Panc1 (cell line): ENCODE results near the gene NR1I3. TPM values are rescaled to one million over a fixed set of nuclear protein-coding genes. Genes with fewer than 3 reads are reported as not detected.

Experiments used
- ATAC-seq: fragments of 200-7000 bp; cut with Tn5 transposase; 2 replicates; pipeline ENCODE4 v1.9.1; 2020; ENCODE audit warnings: mild to moderate bottlenecking, moderate library complexity
- BruUV-seq: library from RNA; stranded (reverse); fragments of 400-500 nt; replicated peaks from 2 replicates; lab custom pipeline; 2021; lab: Mats Ljungman, UMichigan
- CTCF ChIA-PET: fragments of 300-600 bp; sonication (Branson Sonifier 250); formaldehyde crosslinking; loops from one replicate; lab custom pipeline; 2022; ENCODE audit warnings: antibody characterized with exemption; lab: Charles Lee
- POLR2A ChIA-PET: fragments of 300-600 bp; sonication (Branson Sonifier 250); formaldehyde crosslinking; loops from one replicate; lab custom pipeline; 2022; ENCODE audit warnings: antibody characterized with exemption; lab: Charles Lee
- DNase-seq: peaks from one replicate; pipeline ENCODE4 v3.0.0-alpha.2; 2010; ENCODE audit warnings: low read depth, low spot score
- H3K27ac ChIP-seq: 2 replicates; pipeline ENCODE4 v1.5.1; 2011; ENCODE audit warnings: mild to moderate bottlenecking, low read length, inconsistent platforms
- H3K27me3 ChIP-seq: fragments of 200-500 bp; sonication (Bioruptor generic); 2 replicates; pipeline ENCODE4 v1.6.0; 2014; ENCODE audit warnings: low read length, inconsistent platforms; ENCODE audit not compliant: control insufficient read depth, insufficient read depth
- H3K36me3 ChIP-seq: fragments of 200-500 bp; sonication (Bioruptor generic); 2 replicates; pipeline ENCODE4 v1.5.1; 2014; ENCODE audit warnings: inconsistent platforms, mild to moderate bottlenecking, low read length, moderate library complexity; ENCODE audit not compliant: control insufficient read depth, insufficient read depth
- H3K4me1 ChIP-seq: 2 replicates; pipeline ENCODE4 v1.5.1; 2011; ENCODE audit warnings: inconsistent platforms, mild to moderate bottlenecking, low read length, moderate library complexity; ENCODE audit not compliant: control insufficient read depth, insufficient read depth
- H3K4me3 ChIP-seq, 2 experiments: 2 replicates each; pipeline ENCODE4 v1.5.1; 2011 to 2012; ENCODE audit warnings: low read depth in 2 of 2, low read length in 2 of 2, mild to moderate bottlenecking in 2 of 2, inconsistent platforms in 1 of 2, moderate library complexity in 1 of 2
- H3K9me3 ChIP-seq: fragments of 200-500 bp; sonication (Bioruptor generic); 2 replicates; pipeline ENCODE4 v1.5.1; 2014; ENCODE audit warnings: low read depth, mild to moderate bottlenecking, inconsistent platforms, low read length, moderate library complexity; ENCODE audit not compliant: control insufficient read depth, insufficient read depth
- POLR2AphosphoS5 ChIP-seq: IDR thresholded peaks from 2 replicates; pipeline ENCODE4 v1.6.1; 2012; ENCODE audit warnings: mild to moderate bottlenecking, low read depth, low read length, moderate library complexity
- SIN3A ChIP-seq: IDR thresholded peaks from 2 replicates; pipeline ENCODE4 v1.6.1; 2012; ENCODE audit warnings: low read depth, mild to moderate bottlenecking, low read length, moderate library complexity, borderline replicate concordance; ENCODE audit not compliant: insufficient read depth
- TCF7L2 ChIP-seq: IDR thresholded peaks from 2 replicates; pipeline ENCODE4 v1.6.1; 2011; ENCODE audit warnings: mild to moderate bottlenecking, low read depth, low read length, inconsistent platforms
- in situ Hi-C: cut with HindIII; loops from 2 replicates; pipeline ENCODE4 v1.10.0; 2016; ENCODE audit warnings: low sequenced_read_pairs, low pct_unique_long_range_greater_than_20kb
- intact Hi-C: fragments of 100-400 bp; cut with micrococcal nuclease; formaldehyde crosslinking; loops from one replicate; pipeline ENCODE4 v1.10.0; 2022; ENCODE audit not compliant: unreplicated experiment
- total RNA-seq: library from RNA; stranded (reverse); gene quantifications from one replicate; pipeline ENCODE4 v1.2.1, GENCODE V29; 2021; ENCODE audit not compliant: unreplicated experiment
- TF ChIP-seq, protein P1 (sequence below): fragments of 450-650 bp; IDR thresholded peaks from 2 replicates; pipeline ENCODE4 v1.5.1; 2017; ENCODE audit warnings: mild to moderate bottlenecking
- TF ChIP-seq, protein P2 (sequence below), 2 experiments: IDR thresholded peaks; 2 replicates each; pipeline ENCODE4 v1.6.1; 2011 to 2012; ENCODE audit warnings: low read depth in 2 of 2, control low read depth in 1 of 2, low read length in 1 of 2, mild to moderate bottlenecking in 1 of 2, moderate library complexity in 1 of 2; ENCODE audit not compliant: insufficient read depth in 1 of 2

Gene NR1I3
- total RNA-seq, 1 experiment from 2014 or later = not detected

GRCh38 chr1:161285521-161285920, 47.5 kb upstream of the NR1I3 start:
- Histone ChIP-seq H3K4me1 (no peaks in the 10 kb centered on the region), H3K27ac (no peak overlapping the region), H3K27me3 (peaks cover 19% of the 10 kb centered on the region), H3K9me3 (no peaks in the 10 kb centered on the region), H3K4me3 (no peak overlapping the region), H3K36me3 (no peaks in the 10 kb centered on the region)
- no peak for DNase-seq
- ChIA-PET POLR2A (interaction anchor here (0.6 kb wide), 1 partner anchor 32 kb away, joined by 3 read pairs; no protein-coding TSS in a partner anchor), CTCF (interaction anchor here (0.6 kb wide), 1 partner anchor 31 kb away, joined by 3 read pairs; no protein-coding TSS in a partner anchor)
- ATAC-seq = no peak
- intact Hi-C loops (no loop called here), in situ Hi-C loops (no loop called here)
- no TSS peak for BruUV-seq
- TF ChIP-seq, protein P1, sequence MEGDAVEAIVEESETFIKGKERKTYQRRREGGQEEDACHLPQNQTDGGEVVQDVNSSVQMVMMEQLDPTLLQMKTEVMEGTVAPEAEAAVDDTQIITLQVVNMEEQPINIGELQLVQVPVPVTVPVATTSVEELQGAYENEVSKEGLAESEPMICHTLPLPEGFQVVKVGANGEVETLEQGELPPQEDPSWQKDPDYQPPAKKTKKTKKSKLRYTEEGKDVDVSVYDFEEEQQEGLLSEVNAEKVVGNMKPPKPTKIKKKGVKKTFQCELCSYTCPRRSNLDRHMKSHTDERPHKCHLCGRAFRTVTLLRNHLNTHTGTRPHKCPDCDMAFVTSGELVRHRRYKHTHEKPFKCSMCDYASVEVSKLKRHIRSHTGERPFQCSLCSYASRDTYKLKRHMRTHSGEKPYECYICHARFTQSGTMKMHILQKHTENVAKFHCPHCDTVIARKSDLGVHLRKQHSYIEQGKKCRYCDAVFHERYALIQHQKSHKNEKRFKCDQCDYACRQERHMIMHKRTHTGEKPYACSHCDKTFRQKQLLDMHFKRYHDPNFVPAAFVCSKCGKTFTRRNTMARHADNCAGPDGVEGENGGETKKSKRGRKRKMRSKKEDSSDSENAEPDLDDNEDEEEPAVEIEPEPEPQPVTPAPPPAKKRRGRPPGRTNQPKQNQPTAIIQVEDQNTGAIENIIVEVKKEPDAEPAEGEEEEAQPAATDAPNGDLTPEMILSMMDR = no peak
- TF ChIP-seq TCF7L2 = no peak
- TF ChIP-seq, protein P2, sequence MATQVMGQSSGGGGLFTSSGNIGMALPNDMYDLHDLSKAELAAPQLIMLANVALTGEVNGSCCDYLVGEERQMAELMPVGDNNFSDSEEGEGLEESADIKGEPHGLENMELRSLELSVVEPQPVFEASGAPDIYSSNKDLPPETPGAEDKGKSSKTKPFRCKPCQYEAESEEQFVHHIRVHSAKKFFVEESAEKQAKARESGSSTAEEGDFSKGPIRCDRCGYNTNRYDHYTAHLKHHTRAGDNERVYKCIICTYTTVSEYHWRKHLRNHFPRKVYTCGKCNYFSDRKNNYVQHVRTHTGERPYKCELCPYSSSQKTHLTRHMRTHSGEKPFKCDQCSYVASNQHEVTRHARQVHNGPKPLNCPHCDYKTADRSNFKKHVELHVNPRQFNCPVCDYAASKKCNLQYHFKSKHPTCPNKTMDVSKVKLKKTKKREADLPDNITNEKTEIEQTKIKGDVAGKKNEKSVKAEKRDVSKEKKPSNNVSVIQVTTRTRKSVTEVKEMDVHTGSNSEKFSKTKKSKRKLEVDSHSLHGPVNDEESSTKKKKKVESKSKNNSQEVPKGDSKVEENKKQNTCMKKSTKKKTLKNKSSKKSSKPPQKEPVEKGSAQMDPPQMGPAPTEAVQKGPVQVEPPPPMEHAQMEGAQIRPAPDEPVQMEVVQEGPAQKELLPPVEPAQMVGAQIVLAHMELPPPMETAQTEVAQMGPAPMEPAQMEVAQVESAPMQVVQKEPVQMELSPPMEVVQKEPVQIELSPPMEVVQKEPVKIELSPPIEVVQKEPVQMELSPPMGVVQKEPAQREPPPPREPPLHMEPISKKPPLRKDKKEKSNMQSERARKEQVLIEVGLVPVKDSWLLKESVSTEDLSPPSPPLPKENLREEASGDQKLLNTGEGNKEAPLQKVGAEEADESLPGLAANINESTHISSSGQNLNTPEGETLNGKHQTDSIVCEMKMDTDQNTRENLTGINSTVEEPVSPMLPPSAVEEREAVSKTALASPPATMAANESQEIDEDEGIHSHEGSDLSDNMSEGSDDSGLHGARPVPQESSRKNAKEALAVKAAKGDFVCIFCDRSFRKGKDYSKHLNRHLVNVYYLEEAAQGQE (IDR thresholded peaks at IDR 0.05; ENCODE audit: insufficient read depth in 1 of 2, low read depth in 2 of 2, low read length in 1 of 2) = no peak
- no peak for TF ChIP-seq POLR2AphosphoS5

DNA sequence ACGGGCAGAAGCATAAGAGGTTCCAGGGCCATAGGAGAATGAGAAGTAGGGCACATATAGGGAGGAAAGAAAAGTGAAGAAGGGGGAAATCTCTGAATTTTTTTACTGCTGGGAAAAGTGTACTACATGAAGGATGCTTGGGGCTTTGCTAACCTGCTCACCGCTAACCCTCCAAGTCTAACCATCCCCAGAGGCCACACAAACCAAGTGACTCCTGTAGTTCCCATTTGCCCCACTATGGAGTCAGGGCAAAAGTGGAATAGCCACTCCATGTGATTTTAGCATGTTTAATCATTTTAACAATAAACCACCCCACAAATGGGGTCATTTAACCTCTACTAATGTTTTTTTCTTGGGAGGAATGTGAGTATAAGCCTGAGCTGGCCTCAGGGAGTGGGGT, 47.1 kb upstream of the NR1I3 start:
- POLR2A ChIA-PET = interaction anchor here (0.6 kb wide), 1 partner anchor 32 kb away, joined by 3 read pairs; no protein-coding TSS in a partner anchor
- Histone ChIP-seq H3K27ac (no peak overlapping the region), H3K4me1 (no peaks in the 10 kb centered on the region), H3K4me3 (no peak overlapping the region), H3K9me3 (no peaks in the 10 kb centered on the region), H3K27me3 (peaks cover 19% of the 10 kb centered on the region), H3K36me3 (no peaks in the 10 kb centered on the region)
- TF ChIP-seq SIN3A (no peak), POLR2AphosphoS5 (no peak), TCF7L2 (no peak)
- TF ChIP-seq, protein P1 = no peak
- TF ChIP-seq, protein P2 (IDR thresholded peaks at IDR 0.05; ENCODE audit: insufficient read depth in 1 of 2, low read depth in 2 of 2, low read length in 1 of 2) = no peak
- ATAC-seq = no peak
- in situ Hi-C loops = no loop called here
- no peak for DNase-seq
- BruUV-seq = no TSS peak
- intact Hi-C loops = no loop called here
- CTCF ChIA-PET = interaction anchor here (0.6 kb wide), 1 partner anchor 31 kb away, joined by 3 read pairs; no protein-coding TSS in a partner anchor
